ENCODE results near the gene GKAP1.

Gene GKAP1

DNA sequence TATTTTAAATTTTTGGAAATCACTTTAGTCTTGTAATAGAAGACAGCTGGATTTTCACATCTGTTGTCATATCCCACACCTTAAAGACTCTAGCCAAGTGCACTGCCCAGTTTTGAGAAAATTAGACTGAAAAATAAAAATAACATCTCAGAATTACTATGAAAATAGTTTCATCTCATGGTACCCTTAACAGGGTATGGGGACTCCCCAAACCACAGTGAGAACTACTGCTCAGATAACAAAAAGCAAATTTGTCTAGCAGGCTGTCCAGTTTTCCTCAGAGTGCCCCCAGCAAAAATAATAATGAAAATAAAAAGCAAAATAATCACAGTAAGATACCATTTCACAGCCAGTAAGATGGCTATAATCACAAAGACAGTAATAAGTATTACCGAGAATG is 116.3 kb downstream of the GKAP1 start:
- TF ChIP-seq CTCF (IDR thresholded peaks at IDR 0.05; ENCODE audit: low read length) (no peak), EZH2 (IDR thresholded peaks at IDR 0.05; ENCODE audit: borderline replicate concordance, low read length) (no peak)
- Histone ChIP-seq H4K20me1 (ENCODE audit: insufficient read depth, low read length) (no peaks in the 10 kb centered on the region), H3K4me3 (ENCODE audit: low read depth, low read length, poor library complexity, severe bottlenecking) (no peak overlapping the region)

DNA sequence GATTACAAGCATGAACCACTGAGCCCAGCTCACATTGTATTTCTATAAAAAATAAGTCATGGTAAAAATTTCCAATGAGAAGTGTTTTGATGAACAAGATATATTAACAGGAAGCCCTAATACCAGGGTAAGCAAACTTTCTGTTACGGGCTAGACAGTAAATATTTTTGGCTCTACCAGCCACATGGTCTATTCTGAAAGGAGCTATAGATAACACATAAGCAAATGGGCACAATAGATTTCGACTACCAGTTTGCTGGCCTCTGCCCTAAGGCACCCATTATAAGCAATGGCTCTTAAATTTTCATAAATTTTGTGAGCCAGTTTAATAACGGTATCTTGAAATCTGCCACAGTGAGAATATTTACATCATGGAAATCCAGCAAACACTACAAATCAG is 118.0 kb downstream of the GKAP1 start:
- H3K9me3 ChIP-seq (ENCODE audit: low read length) = no peaks in the 10 kb centered on the region
- H3K27me3 ChIP-seq (ENCODE audit: insufficient read depth, low read length) = no peaks in the 10 kb centered on the region
- peaks cover 16% of the 10 kb centered on the region for H3K36me3 ChIP-seq (ENCODE audit: insufficient read depth, low read length)
- no peaks in the 10 kb centered on the region for H4K20me1 ChIP-seq (ENCODE audit: insufficient read depth, low read length)
- no peak overlapping the region for H2AFZ ChIP-seq (ENCODE audit: low read length)
- peak overlapping the region; percentile 7 for H3K4me3 ChIP-seq (ENCODE audit: low read depth, low read length, poor library complexity, severe bottlenecking)
- H3K79me2 ChIP-seq (ENCODE audit: insufficient read depth, low read length) = peaks cover 98% of the 10 kb centered on the region
- no peak for TF ChIP-seq EZH2 (IDR thresholded peaks at IDR 0.05; ENCODE audit: borderline replicate concordance, low read length)
- TF ChIP-seq CTCF (IDR thresholded peaks at IDR 0.05; ENCODE audit: low read length) = no peak
- H3K4me2 ChIP-seq (ENCODE audit: low read length) = peak overlapping the region; percentile 44
- peak overlapping the region; percentile 19 for H3K27ac ChIP-seq (ENCODE audit: low read depth, low read length, poor library complexity, severe bottlenecking)
- H3F3A ChIP-seq (ENCODE audit: insufficient read depth, low read length) = no peaks in the 10 kb centered on the region
- H3K9ac ChIP-seq (ENCODE audit: low read length) = no peak overlapping the region
- no peaks in the 10 kb centered on the region for H3K9me2 ChIP-seq (ENCODE audit: low read depth, low read length)
- peaks cover 80% of the 10 kb centered on the region for H3K4me1 ChIP-seq (ENCODE audit: insufficient read depth, low read length, severe bottlenecking)

More for the DNA sequence above, 116.3 kb downstream of the GKAP1 start:
- Histone ChIP-seq H3K27me3 (ENCODE audit: insufficient read depth, low read length) (no peaks in the 10 kb centered on the region), H3K9ac (ENCODE audit: low read length) (no peak overlapping the region), H3F3A (ENCODE audit: insufficient read depth, low read length) (no peaks in the 10 kb centered on the region), H3K27ac (ENCODE audit: low read depth, low read length, poor library complexity, severe bottlenecking) (no peak overlapping the region), H2AFZ (ENCODE audit: low read length) (no peak overlapping the region), H3K9me2 (ENCODE audit: low read depth, low read length) (no peaks in the 10 kb centered on the region), H3K4me2 (ENCODE audit: low read length) (peak overlapping the region; percentile 51; the same call in 1 of the 2 replicates), H3K36me3 (ENCODE audit: insufficient read depth, low read length) (peaks cover 30% of the 10 kb centered on the region), H3K4me1 (ENCODE audit: insufficient read depth, low read length, severe bottlenecking) (peaks cover 84% of the 10 kb centered on the region), H3K79me2 (ENCODE audit: insufficient read depth, low read length) (peaks cover 98% of the 10 kb centered on the region), H3K9me3 (ENCODE audit: low read length) (no peaks in the 10 kb centered on the region)

DNA sequence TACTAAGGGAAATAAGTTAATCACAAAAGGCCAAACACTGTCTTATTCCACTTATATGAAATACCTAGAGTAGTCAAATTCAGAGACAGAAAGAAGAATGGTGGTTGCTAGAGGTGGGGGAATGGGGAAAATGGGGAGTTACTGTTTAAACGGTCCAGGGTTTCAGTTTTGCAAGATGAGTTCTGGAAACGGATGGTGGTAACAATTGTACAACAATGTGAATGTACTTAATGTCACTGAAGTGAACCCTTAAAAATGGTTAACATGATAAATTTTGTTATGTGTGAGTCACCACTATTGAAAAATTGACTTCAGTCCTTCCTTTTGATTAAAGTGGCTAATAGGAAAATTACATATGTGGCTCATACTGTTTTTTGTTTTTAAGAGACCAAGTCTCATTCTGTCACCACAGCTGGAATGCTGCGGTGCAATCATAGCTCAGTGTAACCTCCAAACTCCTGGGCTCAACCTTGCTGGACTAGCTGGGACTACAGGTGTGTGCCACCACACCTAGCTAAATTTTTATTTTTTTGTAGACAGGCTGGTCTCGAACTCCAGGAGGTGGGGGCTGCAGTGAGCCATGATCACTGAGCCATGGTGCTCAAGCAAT is 118.5 kb downstream of the GKAP1 start:
- H3K79me2 ChIP-seq (ENCODE audit: insufficient read depth, low read length) = peaks cover 98% of the 10 kb centered on the region
- no peaks in the 10 kb centered on the region for H3F3A ChIP-seq (ENCODE audit: insufficient read depth, low read length)
- H3K4me3 ChIP-seq (ENCODE audit: low read depth, low read length, poor library complexity, severe bottlenecking) = no peak overlapping the region
- H3K9me3 ChIP-seq (ENCODE audit: low read length) = no peaks in the 10 kb centered on the region
- H3K27me3 ChIP-seq (ENCODE audit: insufficient read depth, low read length) = no peaks in the 10 kb centered on the region
- peak overlapping the region; percentile 19 for H3K27ac ChIP-seq (ENCODE audit: low read depth, low read length, poor library complexity, severe bottlenecking)
- H4K20me1 ChIP-seq (ENCODE audit: insufficient read depth, low read length) = no peaks in the 10 kb centered on the region
- no peak overlapping the region for H2AFZ ChIP-seq (ENCODE audit: low read length)
- peak overlapping the region; percentile 44 for H3K4me2 ChIP-seq (ENCODE audit: low read length)
- TF ChIP-seq CTCF (IDR thresholded peaks at IDR 0.05; ENCODE audit: low read length) = no peak
- no peak for TF ChIP-seq EZH2 (IDR thresholded peaks at IDR 0.05; ENCODE audit: borderline replicate concordance, low read length)
- peaks cover 80% of the 10 kb centered on the region for H3K4me1 ChIP-seq (ENCODE audit: insufficient read depth, low read length, severe bottlenecking)
- H3K36me3 ChIP-seq (ENCODE audit: insufficient read depth, low read length) = peaks cover 12% of the 10 kb centered on the region
- H3K9me2 ChIP-seq (ENCODE audit: low read depth, low read length) = no peaks in the 10 kb centered on the region
- no peak overlapping the region for H3K9ac ChIP-seq (ENCODE audit: low read length)

Measured in OCI-LY1 (cell line).